ENCODE results near the gene GLS2.

GLS2 gene

GRCh38 chr12:56490360-56490759, 2.4 kb upstream of the GLS2 start:
- no peak for TF ChIP-seq TAF1 (IDR thresholded peaks at IDR 0.05; ENCODE audit: borderline replicate concordance, insufficient read depth, low read length)
- TF ChIP-seq POLR2AphosphoS5 (IDR thresholded peaks at IDR 0.05; ENCODE audit: low read depth, low read length): no peak
- TF ChIP-seq FOXP2 (optimal IDR thresholded peaks at IDR 0.05; ENCODE audit: borderline replicate concordance, extremely low read depth, extremely low read length, insufficient read depth): no peak
- TF ChIP-seq SIN3A (IDR thresholded peaks at IDR 0.05; ENCODE audit: borderline replicate concordance, insufficient read depth, low read length): no peak
- TF ChIP-seq REST (IDR thresholded peaks at IDR 0.05; ENCODE audit: insufficient read depth in 1 of 2, low read depth in 2 of 2, low read length in 2 of 2): no peak

- no peak for TF ChIP-seq REST (IDR thresholded peaks at IDR 0.05; ENCODE audit: insufficient read depth in 1 of 2, low read depth in 2 of 2, low read length in 2 of 2)
- TF ChIP-seq POLR2AphosphoS5 (IDR thresholded peaks at IDR 0.05; ENCODE audit: low read depth, low read length): no peak
- TF ChIP-seq FOXP2 (optimal IDR thresholded peaks at IDR 0.05; ENCODE audit: borderline replicate concordance, extremely low read depth, extremely low read length, insufficient read depth): no peak
Measured at GRCh38 chr12:56487448-56488040, 417 bp downstream of the GLS2 start.

GRCh38 chr12:56486694-56487093, 1.3 kb downstream of the GLS2 start:
- TF ChIP-seq TAF1 (IDR thresholded peaks at IDR 0.05; ENCODE audit: borderline replicate concordance, insufficient read depth, low read length) (no peak), SIN3A (IDR thresholded peaks at IDR 0.05; ENCODE audit: borderline replicate concordance, insufficient read depth, low read length) (no peak), FOXP2 (optimal IDR thresholded peaks at IDR 0.05; ENCODE audit: borderline replicate concordance, extremely low read depth, extremely low read length, insufficient read depth) (no peak), POLR2AphosphoS5 (IDR thresholded peaks at IDR 0.05; ENCODE audit: low read depth, low read length) (no peak), REST (IDR thresholded peaks at IDR 0.05; ENCODE audit: insufficient read depth in 1 of 2, low read depth in 2 of 2, low read length in 2 of 2) (no peak)

- no peak for TF ChIP-seq TAF1 (IDR thresholded peaks at IDR 0.05; ENCODE audit: borderline replicate concordance, insufficient read depth, low read length)
- TF ChIP-seq POLR2AphosphoS5 (IDR thresholded peaks at IDR 0.05; ENCODE audit: low read depth, low read length): no peak
- no peak for TF ChIP-seq REST (IDR thresholded peaks at IDR 0.05; ENCODE audit: insufficient read depth in 1 of 2, low read depth in 2 of 2, low read length in 2 of 2)
- TF ChIP-seq FOXP2 (optimal IDR thresholded peaks at IDR 0.05; ENCODE audit: borderline replicate concordance, extremely low read depth, extremely low read length, insufficient read depth): no peak
- TF ChIP-seq SIN3A (IDR thresholded peaks at IDR 0.05; ENCODE audit: borderline replicate concordance, insufficient read depth, low read length): no peak
Measured at GRCh38 chr12:56484566-56484965, 3.4 kb downstream of the GLS2 start.

- TF ChIP-seq SIN3A (IDR thresholded peaks at IDR 0.05; ENCODE audit: borderline replicate concordance, insufficient read depth, low read length): no peak
- no peak for TF ChIP-seq REST (IDR thresholded peaks at IDR 0.05; ENCODE audit: insufficient read depth in 1 of 2, low read depth in 2 of 2, low read length in 2 of 2)
- TF ChIP-seq POLR2AphosphoS5 (IDR thresholded peaks at IDR 0.05; ENCODE audit: low read depth, low read length): no peak
- TF ChIP-seq TAF1 (IDR thresholded peaks at IDR 0.05; ENCODE audit: borderline replicate concordance, insufficient read depth, low read length): no peak
- no peak for TF ChIP-seq FOXP2 (optimal IDR thresholded peaks at IDR 0.05; ENCODE audit: borderline replicate concordance, extremely low read depth, extremely low read length, insufficient read depth)
Measured at GRCh38 chr12:56479625-56480024, 8.3 kb downstream of the GLS2 start.

Data from PFSK-1 (cell line).